ENCODE results near the gene MRPS18B. TPM values are rescaled to one million over a fixed set of nuclear protein-coding genes. Genes with fewer than 3 reads are reported as not detected.

The MRPS18B gene
- total RNA-seq, 1 experiment from 2014 or later: 120 TPM

DNA sequence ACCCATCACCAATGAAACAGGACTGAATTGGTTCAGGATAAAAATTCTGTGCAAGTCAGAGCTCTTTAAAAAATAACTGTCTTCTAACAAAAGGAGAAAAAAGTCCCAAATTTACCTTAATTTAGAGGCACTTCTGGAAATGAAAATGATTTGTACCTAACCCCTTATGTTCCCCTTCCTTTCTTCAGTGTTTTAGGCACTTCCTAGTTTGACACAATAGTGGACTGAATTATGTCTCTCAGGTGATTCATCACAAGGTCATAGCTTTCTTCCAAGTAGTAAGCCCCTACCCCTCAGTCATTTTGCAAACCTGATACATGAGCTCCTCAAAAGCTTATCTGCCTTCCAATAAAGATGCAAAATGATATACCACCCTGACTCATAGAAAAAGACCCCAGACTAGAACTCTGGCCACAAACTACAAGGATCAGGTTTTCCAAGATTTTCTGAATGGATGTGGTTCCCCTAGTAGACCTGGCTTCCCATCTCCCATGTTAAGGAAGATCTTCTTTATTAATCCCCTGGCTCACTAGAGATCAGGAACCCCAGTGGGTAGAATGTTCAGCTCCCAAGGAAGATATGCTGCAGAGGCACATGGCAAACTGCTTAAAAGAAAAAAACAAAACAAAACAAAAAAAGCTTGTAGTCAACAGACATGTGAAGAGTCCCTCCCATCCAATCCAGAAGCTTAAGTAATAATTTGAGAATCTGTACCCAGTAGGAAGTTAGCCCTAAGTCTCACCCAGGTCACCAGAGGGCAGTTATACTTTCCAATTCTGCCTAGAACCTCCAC is 4.2 kb upstream of the MRPS18B start:
- DNase-seq (ENCODE audit: unreplicated experiment): peak; percentile 27
- CTCF ChIA-PET: interaction anchor here (0.5 to 2.1 kb wide), 16 partner anchors 10 to 474 kb away, joined by 3 to 14 read pairs (median 4); no protein-coding TSS in a partner anchor
- no TSS peak for BruUV-seq (replicated peaks)
- intact Hi-C loops (cut with micrococcal nuclease): no loop called here
- H3K4me3 Mint-ChIP-seq (ENCODE audit: unreplicated experiment): no peak overlapping the region
- H3K27me3 Mint-ChIP-seq (ENCODE audit: insufficient read depth, unreplicated experiment): no peaks in the 10 kb centered on the region
- peaks cover 38% of the 10 kb centered on the region for H3K4me1 Mint-ChIP-seq (ENCODE audit: insufficient read depth, unreplicated experiment)
- no peaks in the 10 kb centered on the region for H3K9me3 Mint-ChIP-seq (ENCODE audit: unreplicated experiment)
- peaks cover 78% of the 10 kb centered on the region for H3K36me3 Mint-ChIP-seq (ENCODE audit: insufficient read depth, unreplicated experiment)
- TF ChIP-seq, protein P1, sequence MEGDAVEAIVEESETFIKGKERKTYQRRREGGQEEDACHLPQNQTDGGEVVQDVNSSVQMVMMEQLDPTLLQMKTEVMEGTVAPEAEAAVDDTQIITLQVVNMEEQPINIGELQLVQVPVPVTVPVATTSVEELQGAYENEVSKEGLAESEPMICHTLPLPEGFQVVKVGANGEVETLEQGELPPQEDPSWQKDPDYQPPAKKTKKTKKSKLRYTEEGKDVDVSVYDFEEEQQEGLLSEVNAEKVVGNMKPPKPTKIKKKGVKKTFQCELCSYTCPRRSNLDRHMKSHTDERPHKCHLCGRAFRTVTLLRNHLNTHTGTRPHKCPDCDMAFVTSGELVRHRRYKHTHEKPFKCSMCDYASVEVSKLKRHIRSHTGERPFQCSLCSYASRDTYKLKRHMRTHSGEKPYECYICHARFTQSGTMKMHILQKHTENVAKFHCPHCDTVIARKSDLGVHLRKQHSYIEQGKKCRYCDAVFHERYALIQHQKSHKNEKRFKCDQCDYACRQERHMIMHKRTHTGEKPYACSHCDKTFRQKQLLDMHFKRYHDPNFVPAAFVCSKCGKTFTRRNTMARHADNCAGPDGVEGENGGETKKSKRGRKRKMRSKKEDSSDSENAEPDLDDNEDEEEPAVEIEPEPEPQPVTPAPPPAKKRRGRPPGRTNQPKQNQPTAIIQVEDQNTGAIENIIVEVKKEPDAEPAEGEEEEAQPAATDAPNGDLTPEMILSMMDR (IDR thresholded peaks at IDR 0.05; ENCODE audit: unreplicated experiment): no peak
- H3K27ac Mint-ChIP-seq (ENCODE audit: low read depth, unreplicated experiment): peak overlapping the region; percentile 67
- POLR2A ChIA-PET: interaction anchor here (0.6 to 4.8 kb wide), 27 partner anchors 9 to 1213 kb away, joined by 3 to 107 read pairs (median 5); partner anchors contain the start of genes ABCF1, DHX16, FLOT1 and GNL1

DNA sequence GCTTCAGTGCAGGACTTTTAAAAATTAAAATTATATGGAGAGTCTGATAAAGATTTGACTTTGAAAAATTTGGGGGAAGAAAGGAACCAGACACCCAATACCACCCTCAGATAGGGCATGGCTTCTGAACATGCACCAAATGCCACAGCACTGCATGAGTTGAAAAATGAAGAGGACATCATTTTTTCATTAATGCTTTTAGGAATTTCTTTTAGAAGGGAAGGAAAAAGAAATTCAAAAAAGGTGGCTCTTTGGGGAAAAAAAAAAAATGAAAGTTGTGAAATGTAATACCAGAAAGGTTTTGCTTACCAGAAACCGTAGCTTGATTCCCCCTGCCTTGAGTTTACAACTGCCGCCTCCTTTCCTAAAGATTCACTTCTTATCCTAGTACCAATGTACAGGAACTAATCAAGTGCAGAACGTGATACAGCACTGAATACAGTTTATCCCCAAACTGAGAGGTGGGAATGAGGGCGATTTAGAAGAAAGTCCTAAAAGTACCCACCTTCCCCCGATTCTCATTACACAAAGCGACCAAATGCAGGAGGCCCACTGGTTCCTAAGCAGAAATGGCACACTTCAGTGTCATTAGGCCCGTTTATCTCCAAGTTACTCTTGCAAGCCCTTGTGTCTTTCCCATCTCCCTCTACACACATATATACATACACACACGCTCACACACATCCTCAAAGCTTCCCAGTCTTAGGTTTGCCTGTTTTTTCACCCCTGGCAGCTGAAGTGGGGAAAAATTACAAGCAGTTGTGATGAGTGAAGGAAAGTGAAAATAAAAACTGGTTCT is 3.4 kb upstream of the MRPS18B start:
- H3K4me3 Mint-ChIP-seq (ENCODE audit: unreplicated experiment): peak overlapping the region; percentile 83
- DNase-seq (ENCODE audit: unreplicated experiment): no peak
- no peaks in the 10 kb centered on the region for H3K27me3 Mint-ChIP-seq (ENCODE audit: insufficient read depth, unreplicated experiment)
- H3K27ac Mint-ChIP-seq (ENCODE audit: low read depth, unreplicated experiment): peak overlapping the region; percentile 99
- BruUV-seq (replicated peaks): no TSS peak
- TF ChIP-seq, protein P1 (IDR thresholded peaks at IDR 0.05; ENCODE audit: unreplicated experiment): no peak
- intact Hi-C loops (cut with micrococcal nuclease): no loop called here
- CTCF ChIA-PET: interaction anchor here (0.7 to 2.1 kb wide), 5 partner anchors 16 to 117 kb away, joined by 3 to 7 read pairs (median 4); no protein-coding TSS in a partner anchor
- H3K4me1 Mint-ChIP-seq (ENCODE audit: insufficient read depth, unreplicated experiment): peaks cover 38% of the 10 kb centered on the region
- H3K36me3 Mint-ChIP-seq (ENCODE audit: insufficient read depth, unreplicated experiment): peaks cover 75% of the 10 kb centered on the region
- POLR2A ChIA-PET: interaction anchor here (0.7 to 4.8 kb wide), 33 partner anchors 9 to 789 kb away, joined by 3 to 107 read pairs (median 6); partner anchors contain the start of genes ABCF1, ATAT1, C6orf136 and DHX16
- no peaks in the 10 kb centered on the region for H3K9me3 Mint-ChIP-seq (ENCODE audit: unreplicated experiment)

DNA sequence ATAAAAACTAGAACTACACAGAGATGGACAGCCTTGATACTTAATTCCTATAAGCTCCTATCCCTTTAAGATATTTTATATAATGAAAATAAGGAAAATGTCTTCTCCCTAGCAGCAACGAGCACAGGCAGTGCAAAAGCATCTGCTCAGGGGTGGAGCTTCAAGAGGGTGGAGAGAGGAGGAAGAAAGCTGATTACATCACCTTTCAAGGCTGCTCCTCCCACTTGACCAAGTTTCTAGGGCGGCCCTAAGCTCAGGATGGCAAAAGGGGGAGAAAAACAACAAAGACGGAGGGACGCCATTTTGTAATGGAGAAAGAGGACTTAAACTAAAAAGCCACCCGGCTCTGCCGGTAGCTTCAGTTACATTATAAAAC is 2.8 kb upstream of the MRPS18B start:
- Mint-ChIP-seq H3K36me3 (ENCODE audit: insufficient read depth, unreplicated experiment) (peaks cover 75% of the 10 kb centered on the region), H3K27me3 (ENCODE audit: insufficient read depth, unreplicated experiment) (no peaks in the 10 kb centered on the region), H3K4me3 (ENCODE audit: unreplicated experiment) (peak overlapping the region; percentile 83), H3K4me1 (ENCODE audit: insufficient read depth, unreplicated experiment) (peaks cover 33% of the 10 kb centered on the region), H3K9me3 (ENCODE audit: unreplicated experiment) (no peaks in the 10 kb centered on the region), H3K27ac (ENCODE audit: low read depth, unreplicated experiment) (peak overlapping the region; percentile 99)
- peak; percentile 98 for DNase-seq (ENCODE audit: unreplicated experiment)
- ChIA-PET POLR2A (interaction anchor here (0.7 to 4.8 kb wide), 34 partner anchors 10 to 1050 kb away, joined by 3 to 107 read pairs (median 5); partner anchors contain the start of genes ABCF1, ATAT1, C6orf136 and DHX16), CTCF (interaction anchor here (0.7 to 2.1 kb wide), 4 partner anchors 17 to 116 kb away, joined by 3 to 7 read pairs (median 5); no protein-coding TSS in a partner anchor)
- intact Hi-C loops (cut with micrococcal nuclease): no loop called here
- BruUV-seq (replicated peaks): no TSS peak
- TF ChIP-seq, protein P1 (IDR thresholded peaks at IDR 0.05; ENCODE audit: unreplicated experiment): no peak
